CD4-positive, alpha-beta T cell treated with Interferon gamma for 1 hour (primary cell): ENCODE measurements around the gene PBX1.

Experiments
- DNase-seq: peaks from one replicate; pipeline ENCODE4 v3.0.0-alpha.2; 2020

PBX1 gene

DNA sequence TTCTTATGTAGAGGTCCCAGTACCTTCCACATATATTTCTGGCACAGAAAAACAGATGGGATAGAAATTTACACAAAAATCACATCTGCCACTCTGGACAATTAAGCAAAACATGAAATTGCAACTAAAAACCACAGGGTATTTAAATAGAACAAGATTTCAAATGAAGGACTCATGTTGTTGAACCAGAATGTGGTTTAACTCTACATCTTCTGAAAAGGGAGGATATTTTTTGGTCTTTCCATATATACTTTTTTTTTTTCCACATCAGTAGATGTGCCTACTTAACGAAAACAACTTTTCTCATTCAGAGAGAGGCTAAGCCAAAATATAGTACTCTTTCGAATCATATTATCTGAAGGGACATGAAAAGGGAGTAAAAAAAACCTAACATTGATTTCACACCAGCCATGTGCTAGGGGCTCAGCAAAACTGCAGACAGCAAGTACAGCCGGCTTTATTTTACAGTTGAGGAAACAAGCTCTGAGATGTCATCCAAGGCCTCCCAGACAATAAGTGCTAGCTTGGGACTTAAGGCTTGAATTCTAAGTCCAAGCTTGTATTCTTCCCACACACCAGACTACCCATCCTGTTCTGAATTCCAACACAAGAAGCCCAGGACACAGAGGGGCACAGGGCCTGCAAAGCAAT, 208.9 kb downstream of the PBX1 start:
- DNase-seq: no peak

DNA sequence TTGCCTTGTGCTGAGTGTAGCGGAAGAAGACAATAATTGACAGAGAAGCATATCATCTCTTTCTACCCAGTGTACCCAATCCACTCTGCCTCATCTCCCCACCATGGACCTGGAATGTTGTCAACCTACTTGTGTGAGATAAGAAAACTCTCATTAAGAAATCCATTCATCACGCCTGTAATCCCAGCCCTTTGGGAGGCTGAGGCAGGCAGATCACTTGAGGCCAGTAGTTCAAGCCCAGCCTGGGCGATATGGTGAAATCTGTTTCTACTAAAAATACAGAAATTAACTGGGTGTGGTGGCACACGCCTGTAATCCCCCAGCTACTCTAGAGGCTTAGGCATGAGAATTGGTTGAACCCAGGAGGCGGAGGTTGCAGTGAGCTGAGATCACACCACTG, 209.6 kb downstream of the PBX1 start:
- no peak for DNase-seq

DNA sequence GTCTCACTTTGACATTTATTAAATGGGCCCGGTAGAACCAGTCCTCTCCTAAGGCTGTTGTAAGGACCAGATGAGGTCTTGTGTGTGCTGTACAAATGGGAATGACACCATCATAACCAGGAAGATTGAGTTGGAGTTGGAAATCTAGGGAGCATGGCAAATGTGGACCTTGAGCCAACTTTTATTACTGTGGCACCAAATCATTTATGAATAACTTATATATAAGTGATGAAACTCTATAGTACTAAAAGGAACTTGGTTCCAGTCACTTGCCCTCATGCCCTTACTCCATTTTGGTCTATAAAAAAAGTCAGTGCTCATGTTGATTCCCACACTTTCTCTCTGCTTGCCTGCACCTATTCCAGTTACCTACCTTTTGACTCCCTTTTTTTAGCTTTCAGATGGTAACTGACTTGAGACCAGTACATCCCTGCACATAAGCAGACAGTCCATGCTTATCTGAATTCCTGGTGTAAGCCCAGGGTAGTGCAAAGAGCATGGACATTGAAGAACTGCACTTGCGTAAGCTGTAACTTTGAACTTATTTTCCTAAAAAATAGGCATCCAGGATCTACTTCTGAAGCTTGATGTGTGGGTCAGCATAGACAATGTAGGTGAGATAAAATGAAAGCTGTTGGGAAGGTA, 210.6 kb downstream of the PBX1 start:
- no peak for DNase-seq

DNA sequence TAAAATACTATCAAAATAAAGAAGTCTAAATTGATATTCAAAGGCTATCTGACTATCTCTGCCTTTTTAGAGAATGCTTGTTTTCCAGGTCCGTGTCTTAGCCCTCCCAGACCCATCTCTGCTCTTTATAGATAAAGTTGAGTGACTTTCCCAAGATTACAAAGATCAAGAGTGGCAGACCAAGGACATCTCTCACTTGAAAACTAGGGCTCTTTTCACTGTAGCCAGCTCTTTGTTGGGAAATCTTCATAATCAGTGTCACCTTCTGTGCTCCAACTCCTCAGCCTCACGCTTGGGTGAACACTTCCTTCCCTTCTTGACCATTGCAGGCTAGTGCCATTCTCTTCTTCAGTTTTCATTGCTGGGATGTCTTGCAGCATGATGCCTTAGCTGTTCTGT, 211.1 kb downstream of the PBX1 start:
- DNase-seq: no peak

DNA sequence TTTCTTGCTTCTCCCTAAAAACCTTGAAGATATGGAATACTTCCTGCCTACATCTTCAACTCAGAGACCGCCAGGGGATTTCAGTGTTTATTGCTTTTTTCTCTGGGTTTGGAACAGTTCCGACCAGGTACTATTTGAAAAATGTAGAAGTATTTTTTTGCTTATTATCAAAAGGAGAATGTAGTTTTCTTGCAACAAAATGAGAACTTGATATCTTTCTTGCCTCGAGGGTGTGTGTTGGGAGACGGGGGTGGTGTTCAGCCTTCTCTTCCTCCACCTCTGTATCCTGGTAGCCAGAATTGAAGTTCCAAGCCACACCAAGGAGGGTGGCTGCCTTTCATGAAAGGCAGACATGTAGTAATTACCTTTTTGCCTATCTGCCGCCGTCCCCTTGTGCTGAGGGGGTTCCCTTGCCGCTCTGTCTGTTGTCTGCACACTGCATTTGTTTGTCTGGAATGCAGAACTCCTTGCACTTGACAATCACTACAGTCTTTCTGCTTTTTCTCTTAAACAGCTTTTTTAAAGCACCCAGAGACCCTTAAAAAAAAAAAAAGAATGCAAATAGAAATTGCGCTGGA, 212.1 kb downstream of the PBX1 start:
- DNase-seq: no peak

DNA sequence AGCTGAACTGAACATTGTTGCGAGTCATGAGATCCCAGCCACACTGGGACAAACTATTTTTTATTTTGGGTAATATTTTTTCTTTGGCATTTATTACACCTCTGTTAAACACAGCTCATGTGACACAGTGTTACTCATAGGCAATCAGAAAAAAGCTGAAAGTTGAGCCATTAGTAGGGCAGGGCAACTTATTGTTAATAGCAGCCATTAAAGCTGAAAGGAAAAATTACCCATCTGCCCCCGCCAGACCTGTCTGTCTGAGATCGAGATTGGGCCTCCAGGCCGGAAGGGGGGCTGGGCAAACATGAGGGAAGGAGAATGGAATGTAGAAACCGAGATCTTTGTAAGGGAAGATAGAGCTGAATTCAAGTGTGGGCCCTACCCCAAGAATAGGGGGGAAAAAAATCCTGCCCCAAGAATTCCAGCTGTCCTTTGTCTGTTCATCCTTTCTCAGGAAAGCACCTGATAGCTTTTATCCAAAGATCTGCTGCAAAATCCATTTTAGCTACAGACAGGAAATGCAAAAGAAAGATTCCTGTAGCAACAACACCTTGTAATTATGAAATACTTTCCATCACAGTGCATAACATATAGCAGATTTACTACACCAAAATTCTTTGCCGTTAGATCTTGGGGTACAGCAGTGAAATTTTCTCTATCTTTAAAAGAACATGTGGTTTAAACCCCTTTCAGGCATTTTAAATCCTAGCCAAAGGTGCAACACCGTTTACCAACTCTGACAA, 212.8 kb downstream of the PBX1 start:
- DNase-seq: no peak

DNA sequence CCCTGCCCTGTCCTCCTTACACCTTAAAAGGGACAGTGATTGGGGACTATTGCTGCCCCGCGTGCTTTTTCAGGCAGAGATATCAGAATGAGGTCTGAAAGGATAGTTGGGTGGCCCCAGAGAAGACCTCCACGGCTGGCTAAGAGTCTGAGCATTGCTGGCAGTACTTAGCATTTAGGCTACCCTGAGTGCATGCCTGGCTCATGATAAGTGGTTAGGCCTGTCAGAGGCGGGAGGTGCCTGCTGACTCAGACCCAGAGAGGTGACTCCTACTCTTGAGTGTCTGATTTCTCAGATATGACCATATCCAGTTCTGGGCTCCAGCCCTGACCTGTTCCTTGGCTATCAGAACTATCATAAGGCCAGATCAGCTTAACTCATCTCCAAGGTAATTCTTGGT, 213.7 kb downstream of the PBX1 start:
- no peak for DNase-seq

DNA sequence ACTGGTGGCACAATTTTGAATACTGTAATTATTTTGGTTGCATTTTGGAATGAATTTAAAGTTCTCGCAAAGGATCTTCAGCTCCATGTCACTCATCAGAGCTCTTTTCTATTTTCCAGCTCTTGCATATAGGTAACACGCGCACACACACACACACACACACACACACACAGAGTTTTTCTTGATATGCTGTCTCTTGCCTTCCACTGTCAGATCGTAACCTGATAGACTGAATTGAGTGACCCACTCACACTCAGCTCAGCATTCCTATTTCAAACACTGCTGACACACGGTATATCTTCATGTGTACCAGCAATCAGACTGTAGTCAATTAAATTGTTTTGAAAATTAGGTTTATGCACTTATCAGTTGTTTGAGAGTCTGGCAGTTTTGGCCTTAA, 214.1 kb downstream of the PBX1 start:
- no peak for DNase-seq

DNA sequence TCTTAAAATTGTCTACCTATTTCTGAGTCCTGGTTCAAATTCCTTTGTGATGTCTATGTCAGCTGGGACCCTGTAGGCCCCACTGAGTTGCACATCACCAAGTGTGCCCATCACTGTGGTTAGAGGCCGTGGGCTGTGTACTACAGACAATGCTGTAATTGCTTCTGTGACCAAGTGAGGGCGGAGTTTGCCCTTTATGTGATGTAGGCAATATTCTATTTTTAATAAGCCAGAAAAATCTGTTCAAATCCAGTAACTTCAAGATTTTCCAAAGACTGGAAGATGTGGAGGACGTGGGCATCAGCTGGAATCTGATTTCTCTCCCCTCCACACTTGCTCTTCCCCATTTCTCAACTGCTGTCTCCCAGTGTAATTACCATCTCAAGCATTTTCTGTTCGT, 215.4 kb downstream of the PBX1 start:
- no peak for DNase-seq

DNA sequence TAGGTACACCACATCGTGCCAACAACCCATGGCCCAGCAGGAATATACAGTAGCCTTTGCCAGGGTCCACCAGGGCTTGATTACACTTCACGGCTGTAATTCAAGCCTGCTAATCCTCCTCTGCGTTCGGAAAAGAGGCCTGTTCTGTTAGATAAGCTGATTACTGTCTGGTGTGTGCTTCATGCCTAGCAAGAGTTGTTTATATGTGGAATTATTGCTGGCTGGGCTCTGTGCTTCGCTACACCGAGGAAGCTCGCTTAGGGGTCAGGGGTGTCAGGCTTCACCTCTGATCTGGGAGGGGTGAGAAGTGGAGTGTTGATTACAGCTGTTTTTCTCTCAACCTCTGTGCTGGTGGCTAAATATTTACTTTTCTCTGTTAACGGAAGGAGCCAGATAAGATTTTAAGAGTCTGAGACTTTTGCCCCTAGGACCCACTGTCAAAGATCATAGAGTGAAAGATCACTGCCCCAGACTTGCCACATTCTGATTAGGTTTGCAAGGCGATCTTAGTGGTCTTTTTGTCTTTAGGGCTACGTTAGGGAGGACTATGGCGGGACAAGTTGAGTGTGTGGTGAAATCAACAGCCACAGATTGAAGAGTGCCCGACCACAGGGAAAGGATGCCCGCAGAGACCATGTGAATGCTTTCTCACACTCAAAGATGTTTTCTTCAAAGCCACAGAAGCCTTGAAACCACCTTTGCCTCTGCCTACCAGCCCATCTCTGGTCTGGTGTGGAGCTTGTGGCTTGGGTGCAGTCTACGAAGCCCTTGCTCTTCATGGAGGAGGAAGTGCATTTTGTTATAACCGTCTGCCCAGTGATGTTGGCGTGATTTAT, 216.1 kb downstream of the PBX1 start:
- DNase-seq: no peak

DNA sequence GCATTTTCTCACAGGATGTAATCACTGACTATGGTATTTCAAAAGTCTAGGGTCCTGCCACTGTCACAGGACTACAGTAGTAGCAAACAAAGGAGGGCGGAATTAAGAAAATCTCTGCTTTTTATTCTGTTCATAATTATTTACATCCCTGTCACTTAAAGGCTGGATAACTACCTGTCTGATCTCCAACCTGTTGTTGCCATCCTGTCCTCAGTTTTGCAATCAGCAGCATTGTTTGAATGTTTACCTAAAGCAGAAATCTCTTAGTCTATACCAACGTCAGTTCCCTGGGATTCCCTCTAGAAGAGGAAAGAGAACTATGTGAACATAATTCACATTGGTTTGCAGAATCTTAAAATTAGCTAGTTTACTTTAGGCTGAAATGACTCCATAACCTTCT, 218.5 kb downstream of the PBX1 start:
- no peak for DNase-seq

DNA sequence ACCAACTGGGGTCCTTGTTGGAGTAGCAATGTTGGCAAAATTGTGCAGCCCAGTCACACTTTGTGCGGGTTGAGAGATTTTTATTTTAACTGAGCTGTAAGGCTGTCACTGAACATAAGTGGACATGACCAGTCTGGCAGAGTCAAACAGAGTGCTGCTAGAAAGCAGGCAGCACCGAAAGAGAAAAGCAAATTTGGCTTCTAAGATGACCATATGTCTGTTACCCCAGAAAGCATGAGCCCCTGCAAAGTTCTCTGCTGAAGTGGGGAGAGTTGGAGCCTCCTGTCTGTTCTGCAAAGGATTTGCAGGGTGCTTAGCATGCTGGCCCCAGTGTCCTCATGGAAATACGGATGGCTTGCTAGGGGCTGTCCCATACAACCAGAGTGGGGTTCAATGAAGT, 220.4 kb downstream of the PBX1 start:
- no peak for DNase-seq

DNA sequence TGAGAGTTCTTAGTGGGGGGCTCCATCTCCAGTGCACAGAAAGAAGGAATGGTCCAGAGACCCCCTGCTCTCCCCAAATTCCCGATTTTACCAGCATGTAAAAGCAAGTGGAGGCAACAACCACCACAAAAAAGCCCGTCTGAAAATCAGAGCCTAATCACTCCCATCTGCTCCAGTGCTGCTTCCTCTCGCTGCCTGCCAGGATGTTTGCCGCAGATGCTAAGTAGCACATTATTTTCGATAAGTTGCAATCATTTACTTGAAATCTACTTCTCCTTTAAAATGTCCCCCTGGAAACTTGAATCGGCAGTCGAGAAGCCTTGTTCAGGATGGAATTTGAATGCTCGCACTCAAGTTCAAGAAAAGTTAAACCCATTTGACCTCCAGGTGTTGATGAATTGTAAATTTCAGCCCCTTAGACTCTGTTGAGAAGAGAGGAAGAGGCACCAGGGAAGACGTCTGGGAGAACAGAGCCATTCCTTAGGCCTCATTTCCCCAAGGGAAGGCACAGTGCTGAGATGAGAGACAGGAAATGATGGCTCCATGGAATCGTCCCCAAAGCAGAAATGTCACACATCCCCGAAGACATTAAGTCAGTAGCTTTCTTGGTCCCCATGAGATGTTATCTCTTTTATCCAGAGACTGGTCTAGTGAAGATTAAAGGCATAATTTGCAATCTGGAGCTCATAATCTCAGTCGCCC, 221.3 kb downstream of the PBX1 start:
- DNase-seq: no peak

DNA sequence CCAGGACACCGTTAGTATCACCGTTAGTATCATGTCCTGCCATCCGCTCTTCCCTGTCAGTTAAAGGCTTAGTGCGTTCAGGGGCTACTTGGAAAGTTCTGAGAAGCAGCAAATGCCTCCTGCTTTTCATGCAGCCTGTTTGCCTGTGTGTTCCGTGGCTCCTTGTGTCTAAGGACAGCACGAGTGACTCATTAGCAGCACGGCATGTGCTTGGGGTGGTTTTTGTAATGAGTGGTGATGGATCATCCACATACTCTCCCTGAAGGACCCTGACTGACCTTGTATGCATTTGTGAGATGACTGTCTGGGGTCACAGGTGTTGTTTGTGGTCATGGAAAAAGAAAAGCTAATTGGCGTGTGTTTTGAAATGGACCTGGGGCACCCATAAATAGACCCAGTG, 221.9 kb downstream of the PBX1 start:
- DNase-seq: no peak

DNA sequence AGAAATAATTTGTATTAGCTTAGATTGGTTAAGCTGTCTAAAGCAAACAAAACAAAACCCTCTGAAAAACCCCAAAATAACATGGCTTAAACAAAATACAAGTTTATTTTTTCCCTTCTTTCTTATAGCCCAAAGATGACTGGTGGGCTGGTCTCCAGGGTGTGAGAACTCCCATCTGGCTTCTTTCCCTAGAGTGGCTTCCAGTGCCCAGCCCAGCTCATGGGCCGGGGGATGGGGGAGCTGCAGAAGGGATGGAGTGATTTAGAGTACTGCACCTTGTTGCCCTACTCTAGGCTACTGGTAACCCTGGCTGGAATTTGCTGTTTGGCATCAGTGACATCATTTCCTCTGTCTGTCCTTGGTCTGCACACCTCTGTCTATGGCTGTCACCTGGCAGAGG, 223.0 kb downstream of the PBX1 start:
- no peak for DNase-seq

DNA sequence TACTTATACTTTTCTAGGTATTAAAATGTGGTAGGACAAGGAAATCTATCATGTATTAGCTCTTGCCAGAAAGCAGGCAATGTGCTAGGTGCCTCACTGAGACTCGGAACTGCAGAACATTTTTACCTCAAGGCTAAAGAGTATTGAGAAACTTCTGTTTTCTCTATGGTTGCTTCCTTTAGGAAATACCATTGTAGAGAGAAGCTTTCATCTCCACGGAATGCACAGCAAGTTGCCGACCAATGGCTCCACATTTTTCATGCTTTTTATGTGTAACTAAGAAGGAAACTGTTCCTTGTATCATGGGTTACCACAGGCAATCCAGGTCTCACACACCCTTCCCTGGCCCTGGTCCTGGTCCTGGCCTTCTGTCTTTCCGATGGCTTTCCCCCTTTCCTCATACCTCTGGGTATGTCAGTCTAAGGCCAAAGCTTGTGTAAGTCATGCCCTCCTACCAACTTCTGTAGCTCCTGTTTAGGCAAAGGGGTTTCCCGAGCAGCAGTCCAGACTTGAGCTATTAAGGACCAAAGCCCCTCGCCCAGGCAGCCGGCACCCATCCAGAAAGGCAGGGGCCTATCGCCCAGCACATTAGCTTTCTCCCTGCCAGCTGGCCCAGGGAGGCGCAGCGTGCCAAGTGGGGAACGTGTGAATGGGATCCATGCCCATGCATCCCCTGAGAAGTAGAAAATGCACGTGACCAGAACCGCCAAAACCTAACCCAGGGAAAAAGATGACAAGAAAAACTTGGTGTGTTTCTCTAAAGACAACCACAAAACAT, 225.0 kb downstream of the PBX1 start:
- no peak for DNase-seq

DNA sequence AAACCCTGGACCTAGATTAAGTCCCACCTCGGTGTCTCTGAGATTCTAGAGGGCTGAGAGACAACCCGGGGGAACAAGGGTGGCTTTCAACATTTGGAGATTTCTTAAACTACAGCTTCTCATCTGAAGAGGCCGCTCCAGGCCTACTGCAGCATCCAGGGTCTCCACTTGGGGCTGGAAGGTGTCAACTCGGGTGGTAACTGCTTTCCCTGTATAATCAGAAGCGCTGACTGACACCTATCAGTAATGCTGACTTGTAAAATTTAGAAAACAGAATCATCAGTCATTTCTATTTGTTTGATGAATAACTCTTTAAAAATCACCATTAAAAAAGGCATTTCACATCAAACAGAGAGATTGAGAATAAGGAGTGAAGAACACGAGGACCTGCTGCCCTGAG, 226.0 kb downstream of the PBX1 start:
- no peak for DNase-seq

DNA sequence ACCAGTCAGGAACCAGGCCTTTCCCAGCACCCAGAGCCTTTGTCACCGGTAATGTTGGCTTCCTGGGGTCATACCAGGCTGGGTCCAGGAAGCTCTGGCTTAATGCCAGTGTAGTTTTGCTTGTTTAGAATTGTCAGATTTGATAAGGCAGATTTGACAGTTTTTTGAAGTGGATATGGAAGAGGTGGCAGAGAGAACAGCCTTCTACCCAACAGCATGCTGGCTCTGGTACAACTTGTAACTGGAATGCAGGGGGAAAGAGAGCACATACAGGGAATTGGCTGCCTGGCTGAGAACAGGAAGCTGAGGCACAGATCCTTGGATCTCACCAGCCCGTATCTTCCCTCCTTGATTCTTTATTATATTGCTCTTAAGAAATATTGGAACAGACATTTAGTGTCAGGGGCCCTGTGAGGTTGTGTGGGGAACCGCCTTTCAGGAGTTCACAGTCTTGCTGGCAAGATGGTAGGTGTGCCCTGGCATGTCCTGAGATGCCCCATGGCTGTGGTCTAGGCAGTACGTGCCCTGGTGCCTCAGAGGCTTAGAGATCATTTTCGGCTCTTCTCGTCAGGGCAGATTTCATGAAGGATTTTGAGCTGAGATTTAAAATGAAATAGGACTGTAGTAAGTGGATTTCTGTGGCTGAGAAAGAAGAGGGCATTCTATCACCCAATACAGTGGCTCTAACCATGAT, 227.0 kb downstream of the PBX1 start:
- DNase-seq: no peak

DNA sequence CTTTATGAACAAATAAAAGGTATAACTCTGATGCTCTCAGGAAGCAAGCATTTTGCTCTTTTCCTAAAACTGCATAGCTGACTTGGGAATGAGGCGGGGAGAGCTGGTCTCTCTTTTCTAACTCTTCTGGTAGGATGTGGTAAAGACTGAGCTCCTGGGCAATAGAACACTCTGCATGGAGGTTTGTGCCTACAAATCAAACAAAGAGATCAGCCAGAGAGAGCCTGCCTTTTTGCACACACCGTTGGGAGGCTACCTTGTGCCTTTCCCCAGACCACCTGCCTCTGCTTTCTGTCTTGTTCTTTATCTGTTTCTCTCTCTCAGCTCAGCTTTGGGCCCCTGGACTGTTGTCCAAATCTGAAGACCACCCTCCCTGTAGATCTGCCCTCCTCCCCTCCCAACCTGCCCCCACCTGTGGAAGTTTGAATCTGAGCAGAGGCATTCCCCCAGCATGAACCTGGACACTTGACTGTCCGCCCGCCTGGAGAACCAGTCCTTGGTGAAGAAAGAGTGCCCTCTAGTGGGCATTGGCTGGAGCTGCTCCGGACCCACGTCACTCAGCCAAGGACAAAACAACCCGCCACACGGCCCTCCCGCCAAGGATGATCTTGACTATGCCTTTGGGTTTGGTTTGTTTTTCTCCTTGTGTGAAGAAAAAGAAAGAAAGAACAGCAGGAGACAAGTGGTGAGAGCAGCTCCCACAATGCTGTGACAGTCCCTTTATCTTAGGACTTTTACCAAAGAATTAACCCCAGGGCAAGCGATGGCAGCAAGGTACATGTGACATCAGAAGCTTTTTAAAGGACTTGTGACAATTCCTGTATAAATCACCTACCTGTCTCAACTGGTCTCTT, 228.2 kb downstream of the PBX1 start:
- peak; percentile 45 for DNase-seq

DNA sequence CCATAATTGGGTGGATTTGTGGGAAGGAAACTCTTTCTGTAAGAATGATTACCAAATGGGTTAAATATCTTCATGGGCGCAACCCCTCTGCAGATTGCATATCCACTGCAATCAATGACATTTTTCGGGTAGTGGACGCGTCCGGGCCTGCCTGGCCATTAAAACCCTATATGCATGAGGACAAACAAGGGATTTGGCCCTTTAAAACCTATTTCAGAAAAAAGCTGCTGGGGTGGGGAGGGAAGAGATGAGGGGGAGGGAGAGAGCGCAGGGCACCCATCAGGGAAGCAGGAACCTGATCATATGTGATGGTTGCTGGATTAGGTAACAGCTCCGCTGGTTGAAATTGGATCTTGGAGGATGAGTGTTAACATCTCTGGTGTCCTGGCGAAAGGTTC, 228.8 kb downstream of the PBX1 start:
- DNase-seq: no peak
